ENCODE measurements around the gene ABTB1.

ABTB1 gene

DNA sequence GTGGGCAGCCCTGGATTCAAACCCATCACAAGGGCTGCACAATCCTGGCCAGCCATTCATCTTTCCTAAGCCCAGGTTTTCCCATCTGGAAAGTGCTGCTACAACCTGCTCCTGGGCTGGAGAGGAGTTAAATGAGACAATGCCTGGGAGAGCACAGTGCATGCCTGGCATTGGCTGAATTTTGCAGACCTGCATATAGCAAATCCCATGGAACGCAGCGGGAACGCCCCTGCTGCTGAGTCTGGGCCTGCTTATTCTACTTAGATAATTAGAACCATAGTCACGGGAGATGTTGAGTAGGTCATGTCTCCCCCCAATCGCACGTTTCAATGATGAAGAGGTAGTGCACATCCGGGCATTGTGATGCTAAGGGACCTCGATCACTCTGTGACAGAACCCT is 46.6 kb downstream of the ABTB1 start:
- Histone ChIP-seq H3K36me3 (replicated peaks; ENCODE audit: insufficient read depth, low read length) (no peaks in the 10 kb centered on the region), H3F3A (ENCODE audit: insufficient read depth, low read length) (no peaks in the 10 kb centered on the region), H2AFZ (ENCODE audit: low read length) (no peak overlapping the region), H3K9ac (ENCODE audit: low read length) (no peak overlapping the region), H3K27ac (ENCODE audit: low read length) (no peak overlapping the region), H3K9me2 (replicated peaks; ENCODE audit: insufficient read depth, low read length) (no peaks in the 10 kb centered on the region), H3K4me3 (ENCODE audit: low read length) (no peak overlapping the region), H3K9me3 (replicated peaks; ENCODE audit: insufficient read depth, low read length) (no peaks in the 10 kb centered on the region), H3K4me1 (ENCODE audit: low read length) (no peaks in the 10 kb centered on the region), H3K27me3 (replicated peaks; ENCODE audit: insufficient read depth, low read length) (no peaks in the 10 kb centered on the region), H4K20me1 (ENCODE audit: insufficient read depth, low read length) (no peaks in the 10 kb centered on the region), H3K79me2 (ENCODE audit: low read length) (no peaks in the 10 kb centered on the region), H3K4me2 (ENCODE audit: low read depth, low read length) (no peak overlapping the region)
- TF ChIP-seq EZH2 (optimal IDR thresholded peaks at IDR 0.05; ENCODE audit: low read depth, low read length), result no peak
- TF ChIP-seq CTCF (IDR thresholded peaks at IDR 0.05; ENCODE audit: low read length), result no peak
- no peak for TF ChIP-seq EZH2phosphoT487 (IDR thresholded peaks at IDR 0.05; ENCODE audit: low read length)
- no peak for DNase-seq

DNA sequence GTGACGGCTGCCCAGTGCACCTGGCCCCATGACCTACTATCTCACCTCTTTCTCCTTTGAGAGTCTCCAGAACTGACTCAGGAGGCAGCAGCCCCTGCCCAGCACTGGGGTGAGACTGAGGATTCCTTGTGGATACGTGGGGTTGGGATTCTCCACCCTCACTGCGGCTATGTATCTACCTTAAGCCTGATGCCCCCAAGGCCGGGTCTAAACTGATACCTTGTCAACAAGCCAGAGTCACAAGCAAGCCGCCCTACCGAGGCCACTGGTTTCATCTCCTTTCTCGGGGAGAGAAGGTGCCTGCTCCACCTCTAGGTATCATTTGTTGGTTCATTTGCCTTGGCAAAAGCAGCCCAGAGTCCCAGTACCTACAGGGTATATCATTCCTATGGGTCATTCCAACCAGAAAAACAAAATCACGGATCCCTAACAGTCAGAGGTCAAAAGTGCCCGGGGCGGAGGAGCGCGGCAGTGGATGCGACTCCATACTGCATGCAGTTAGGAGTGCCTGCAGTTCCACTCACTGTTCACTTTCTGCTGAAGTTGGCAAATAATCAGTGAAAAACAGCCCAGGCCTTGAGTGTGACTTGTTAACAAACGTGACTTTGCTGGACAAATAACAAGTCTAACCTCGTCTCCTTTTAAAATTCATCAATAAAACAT is 47.5 kb downstream of the ABTB1 start:
- no peaks in the 10 kb centered on the region for H3K4me1 ChIP-seq (ENCODE audit: low read length)
- no peaks in the 10 kb centered on the region for H3K36me3 ChIP-seq (replicated peaks; ENCODE audit: insufficient read depth, low read length)
- H3K9ac ChIP-seq (ENCODE audit: low read length), result no peak overlapping the region
- H3K27ac ChIP-seq (ENCODE audit: low read length), result no peak overlapping the region
- no peak for DNase-seq
- TF ChIP-seq EZH2phosphoT487 (IDR thresholded peaks at IDR 0.05; ENCODE audit: low read length) (no peak), CTCF (IDR thresholded peaks at IDR 0.05; ENCODE audit: low read length) (no peak), EZH2 (optimal IDR thresholded peaks at IDR 0.05; ENCODE audit: low read depth, low read length) (no peak)
- H2AFZ ChIP-seq (ENCODE audit: low read length), result no peak overlapping the region
- H3F3A ChIP-seq (ENCODE audit: insufficient read depth, low read length), result no peaks in the 10 kb centered on the region
- H3K79me2 ChIP-seq (ENCODE audit: low read length), result no peaks in the 10 kb centered on the region
- no peak overlapping the region for H3K4me3 ChIP-seq (ENCODE audit: low read length)
- H3K9me2 ChIP-seq (replicated peaks; ENCODE audit: insufficient read depth, low read length), result no peaks in the 10 kb centered on the region
- H3K4me2 ChIP-seq (ENCODE audit: low read depth, low read length), result no peak overlapping the region
- no peaks in the 10 kb centered on the region for H4K20me1 ChIP-seq (ENCODE audit: insufficient read depth, low read length)
- no peaks in the 10 kb centered on the region for H3K27me3 ChIP-seq (replicated peaks; ENCODE audit: insufficient read depth, low read length)
- no peaks in the 10 kb centered on the region for H3K9me3 ChIP-seq (replicated peaks; ENCODE audit: insufficient read depth, low read length)

GRCh38 chr3:127720985-127721935 is 48.5 kb downstream of the ABTB1 start:
- H3K9ac ChIP-seq (ENCODE audit: low read length), result no peak overlapping the region
- H3K27ac ChIP-seq (ENCODE audit: low read length), result no peak overlapping the region
- TF ChIP-seq CTCF (IDR thresholded peaks at IDR 0.05; ENCODE audit: low read length) (no peak), EZH2 (optimal IDR thresholded peaks at IDR 0.05; ENCODE audit: low read depth, low read length) (no peak), EZH2phosphoT487 (IDR thresholded peaks at IDR 0.05; ENCODE audit: low read length) (no peak)
- no peak overlapping the region for H3K4me3 ChIP-seq (ENCODE audit: low read length)
- no peak overlapping the region for H3K4me2 ChIP-seq (ENCODE audit: low read depth, low read length)
- no peak overlapping the region for H2AFZ ChIP-seq (ENCODE audit: low read length)
- no peaks in the 10 kb centered on the region for H3K9me2 ChIP-seq (replicated peaks; ENCODE audit: insufficient read depth, low read length)
- H3K9me3 ChIP-seq (replicated peaks; ENCODE audit: insufficient read depth, low read length), result no peaks in the 10 kb centered on the region
- no peaks in the 10 kb centered on the region for H4K20me1 ChIP-seq (ENCODE audit: insufficient read depth, low read length)
- H3K27me3 ChIP-seq (replicated peaks; ENCODE audit: insufficient read depth, low read length), result no peaks in the 10 kb centered on the region
- H3F3A ChIP-seq (ENCODE audit: insufficient read depth, low read length), result no peaks in the 10 kb centered on the region
- H3K36me3 ChIP-seq (replicated peaks; ENCODE audit: insufficient read depth, low read length), result no peaks in the 10 kb centered on the region
- H3K4me1 ChIP-seq (ENCODE audit: low read length), result no peaks in the 10 kb centered on the region
- no peak for DNase-seq
- H3K79me2 ChIP-seq (ENCODE audit: low read length), result no peaks in the 10 kb centered on the region
